ENCODE results near the gene SYT1. TPM values are rescaled to one million over a fixed set of nuclear protein-coding genes. Genes with fewer than 3 reads are reported as not detected.

Gene SYT1
- total and polyA plus RNA-seq, 10 donors: 0.56 to 7.3 (median 2.6) TPM

DNA sequence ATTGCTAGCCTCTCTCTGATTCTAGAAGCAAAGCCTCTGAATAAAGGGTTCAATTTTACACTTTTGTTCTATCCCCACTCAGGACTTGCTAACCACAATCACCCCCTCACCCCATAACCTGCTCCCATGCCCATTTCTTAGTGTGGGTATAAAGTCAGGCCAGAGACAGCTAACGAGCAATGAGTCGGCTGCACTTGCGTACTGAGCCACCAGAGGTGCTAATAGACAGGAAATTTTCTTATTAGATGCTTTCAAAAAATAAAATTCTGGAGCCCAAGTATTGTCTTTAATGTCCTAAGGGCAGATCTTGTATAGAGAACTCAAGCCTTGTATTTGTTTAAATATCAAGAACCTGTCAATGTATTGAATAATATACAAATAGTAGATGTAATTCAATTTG lies 256.9 kb downstream of the SYT1 start:
- Histone ChIP-seq H3K27ac (no peak overlapping the region), H3K4me1 (no peaks in the 10 kb centered on the region), H3K9me3 (no peaks in the 10 kb centered on the region), H3K27me3 (replicated peaks in 1 of 7) (no peaks in the 10 kb centered on the region), H3K36me3 (no peaks in the 10 kb centered on the region), H3K4me3 (no peak overlapping the region)
- intact Hi-C loops (cut with DNase I; ENCODE audit: low total_unique reads): no loop called here
- 75 to 90% (median 87%) methylated on average over 3 of the region's 3 CpGs for WGBS, 5 donors
- DNase-seq: no peak
- no peak for TF ChIP-seq CTCF (IDR thresholded peaks at IDR 0.05 in 8 of 11, conservative IDR thresholded peaks at IDR 0.05 in 3 of 11)
- TF ChIP-seq POLR2A (IDR thresholded peaks at IDR 0.05): no peak
- no peak for TF ChIP-seq POLR2AphosphoS5 (IDR thresholded peaks at IDR 0.05)

DNA sequence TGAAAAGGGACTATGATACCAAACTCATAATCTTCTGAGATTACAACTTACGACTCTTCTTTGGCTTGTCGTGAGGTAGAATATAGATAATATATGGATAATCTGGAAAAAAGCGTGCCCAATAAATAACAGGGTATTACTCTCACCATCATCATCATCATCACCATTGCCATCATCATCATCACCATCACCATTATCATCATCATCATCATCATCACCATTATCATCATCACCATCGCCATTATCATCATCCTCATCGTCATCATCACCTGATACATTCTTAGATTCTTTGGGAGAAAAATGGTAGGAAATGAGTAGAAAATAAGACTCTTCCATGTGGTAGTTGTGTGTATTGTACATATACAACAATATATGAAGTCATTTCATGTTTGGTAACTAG lies 259.8 kb downstream of the SYT1 start:
- no peak for DNase-seq
- no peak overlapping the region for H3K4me3 ChIP-seq
- intact Hi-C loops (cut with DNase I; ENCODE audit: low total_unique reads): no loop called here
- no peak for TF ChIP-seq POLR2AphosphoS5 (IDR thresholded peaks at IDR 0.05)
- TF ChIP-seq POLR2A (IDR thresholded peaks at IDR 0.05): no peak
- no peak for TF ChIP-seq CTCF (IDR thresholded peaks at IDR 0.05 in 8 of 11, conservative IDR thresholded peaks at IDR 0.05 in 3 of 11)
- no peaks in the 10 kb centered on the region for H3K36me3 ChIP-seq
- no peaks in the 10 kb centered on the region for H3K27me3 ChIP-seq (replicated peaks in 1 of 7)
- H3K9me3 ChIP-seq: no peaks in the 10 kb centered on the region
- no peaks in the 10 kb centered on the region for H3K4me1 ChIP-seq
- 92 to 95% (median 93%) methylated on average over 5 of the region's 5 CpGs for WGBS, 5 donors
- H3K27ac ChIP-seq: no peak overlapping the region

GRCh38 chr12:79125358-79125757 lies 260.8 kb downstream of the SYT1 start:
- intact Hi-C loops (cut with DNase I; ENCODE audit: low total_unique reads): no loop called here
- 50 to 73% (median 60%) methylated on average over 2 of the region's 2 CpGs for WGBS, 5 donors
- TF ChIP-seq POLR2A (IDR thresholded peaks at IDR 0.05): no peak
- TF ChIP-seq POLR2AphosphoS5 (IDR thresholded peaks at IDR 0.05): no peak
- no peak for TF ChIP-seq CTCF (IDR thresholded peaks at IDR 0.05 in 8 of 11, conservative IDR thresholded peaks at IDR 0.05 in 3 of 11)

DNA sequence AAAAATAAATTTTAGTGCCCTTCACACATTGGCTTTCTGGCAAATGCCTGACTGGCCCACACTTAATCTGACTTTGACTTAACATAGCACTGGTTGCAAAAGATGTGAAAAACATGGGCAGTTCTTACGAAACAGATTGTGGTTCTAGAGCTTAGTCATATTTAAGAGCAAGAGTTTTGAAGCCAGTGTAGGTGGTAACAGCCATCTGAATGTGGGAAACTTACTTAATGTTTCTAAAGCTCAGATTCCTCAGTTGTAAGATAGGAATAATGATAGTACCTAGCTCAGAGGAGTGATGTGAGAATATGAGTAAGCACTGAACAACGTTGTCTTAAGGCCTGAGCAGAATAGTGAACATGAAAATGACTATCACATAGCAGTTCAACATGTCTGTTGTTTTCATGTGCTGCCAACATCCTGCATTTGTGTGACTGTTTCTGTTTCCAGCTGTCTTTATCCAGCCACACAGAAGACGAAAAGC lies 262.7 kb downstream of the SYT1 start:
- H3K9me3 ChIP-seq: no peaks in the 10 kb centered on the region
- no peaks in the 10 kb centered on the region for H3K36me3 ChIP-seq
- DNase-seq: no peak
- no peak overlapping the region for H3K27ac ChIP-seq
- H3K27me3 ChIP-seq (replicated peaks in 1 of 7): no peaks in the 10 kb centered on the region
- H3K4me1 ChIP-seq: no peaks in the 10 kb centered on the region
- WGBS, 5 donors: 45 to 59% (median 50%) methylated on average over 3 of the region's 3 CpGs
- intact Hi-C loops (cut with DNase I; ENCODE audit: low total_unique reads): no loop called here
- no peak for TF ChIP-seq CTCF (IDR thresholded peaks at IDR 0.05 in 8 of 11, conservative IDR thresholded peaks at IDR 0.05 in 3 of 11)
- no peak for TF ChIP-seq POLR2AphosphoS5 (IDR thresholded peaks at IDR 0.05)
- TF ChIP-seq POLR2A (IDR thresholded peaks at IDR 0.05): no peak
- H3K4me3 ChIP-seq: no peak overlapping the region

More at GRCh38 chr12:79125358-79125757, 260.8 kb downstream of the SYT1 start:
- DNase-seq: no peak
- no peak overlapping the region for H3K27ac ChIP-seq
- H3K36me3 ChIP-seq: no peaks in the 10 kb centered on the region
- H3K4me1 ChIP-seq: no peaks in the 10 kb centered on the region
- H3K27me3 ChIP-seq (replicated peaks in 1 of 7): no peaks in the 10 kb centered on the region
- no peak overlapping the region for H3K4me3 ChIP-seq
- no peaks in the 10 kb centered on the region for H3K9me3 ChIP-seq
